ENCODE measurements around the gene VGLL4.

GRCh38 chr3:11510356-11510755 lies 133.4 kb downstream of the VGLL4 start:
- TF ChIP-seq CTCF (IDR thresholded peaks at IDR 0.05) (no peak), POLR2AphosphoS5 (IDR thresholded peaks at IDR 0.05) (no peak), EP300 (IDR thresholded peaks at IDR 0.05) (no peak)
